Astrocyte (in vitro differentiated cells and primary cell): ENCODE results near the gene FAM25G. TPM values are rescaled to one million over a fixed set of nuclear protein-coding genes. Genes with fewer than 3 reads are reported as not detected.

Experiments
- DNase-seq: peaks from one replicate; pipeline ENCODE4 v3.0.0-alpha.2; 2010; ENCODE audit warnings: low read depth
- FAIRE-seq: peaks from 2 replicates; lab custom pipeline; 2011; peaks lifted over from hg19 to GRCh38; lab: Jason Lieb, UNC
- H2AFZ ChIP-seq: 2 replicates; pipeline ENCODE4 v1.6.0; 2012; ENCODE audit warnings: low read depth, low read length, inconsistent platforms
- H3K27ac ChIP-seq: 2 replicates; pipeline ENCODE4 v1.5.1; 2011; ENCODE audit warnings: low read depth, low read length, inconsistent platforms
- H3K27me3 ChIP-seq: 2 replicates; pipeline ENCODE4 v1.6.0; 2011; ENCODE audit warnings: low read length, inconsistent platforms; ENCODE audit not compliant: insufficient read depth
- H3K36me3 ChIP-seq: 2 replicates; pipeline ENCODE4 v1.5.1; 2011; ENCODE audit warnings: low read length, inconsistent platforms; ENCODE audit not compliant: insufficient read depth
- H3K4me1 ChIP-seq: 2 replicates; pipeline ENCODE4 v1.5.1; 2011; ENCODE audit warnings: low read length, inconsistent platforms; ENCODE audit not compliant: insufficient read depth
- H3K4me2 ChIP-seq: 2 replicates; pipeline ENCODE4 v1.6.0; 2012; ENCODE audit warnings: low read length, inconsistent platforms
- H3K4me3 ChIP-seq: 2 replicates; pipeline ENCODE4 v1.5.1; 2011; ENCODE audit warnings: low read depth, mild to moderate bottlenecking, low read length, inconsistent platforms; ENCODE audit not compliant: insufficient read depth
- H3K79me2 ChIP-seq: 2 replicates; pipeline ENCODE4 v1.6.0; 2012; ENCODE audit warnings: mild to moderate bottlenecking, low read length, inconsistent platforms; ENCODE audit not compliant: insufficient read depth
- H3K9ac ChIP-seq: 2 replicates; pipeline ENCODE4 v1.6.0; 2012; ENCODE audit warnings: mild to moderate bottlenecking, low read length, inconsistent platforms
- H3K9me3 ChIP-seq: 2 replicates; pipeline ENCODE4 v1.5.1; 2012; ENCODE audit warnings: low read depth, mild to moderate bottlenecking, low read length, inconsistent platforms; ENCODE audit not compliant: insufficient read depth
- H4K20me1 ChIP-seq: 2 replicates; pipeline ENCODE4 v1.6.0; 2012; ENCODE audit warnings: low read length, inconsistent platforms; ENCODE audit not compliant: insufficient read depth
- H3K27ac Mint-ChIP-seq: one replicate; pipeline ENCODE4 v1.8.0; 2021; ENCODE audit warnings: mild to moderate bottlenecking, mixed read lengths; ENCODE audit not compliant: unreplicated experiment
- H3K27me3 Mint-ChIP-seq: one replicate; pipeline ENCODE4 v1.8.0; 2021; ENCODE audit warnings: low read depth, mixed read lengths; ENCODE audit not compliant: unreplicated experiment
- H3K36me3 Mint-ChIP-seq: one replicate; pipeline ENCODE4 v1.8.0; 2021; ENCODE audit warnings: low read depth, mixed read lengths; ENCODE audit not compliant: unreplicated experiment
- H3K4me1 Mint-ChIP-seq: one replicate; pipeline ENCODE4 v1.8.0; 2021; ENCODE audit warnings: low read depth, mixed read lengths; ENCODE audit not compliant: unreplicated experiment
- H3K4me3 Mint-ChIP-seq: one replicate; pipeline ENCODE4 v1.8.0; 2021; ENCODE audit warnings: mild to moderate bottlenecking, moderate library complexity, mixed read lengths; ENCODE audit not compliant: unreplicated experiment
- H3K9me3 Mint-ChIP-seq: one replicate; pipeline ENCODE4 v1.8.0; 2021; ENCODE audit warnings: mild to moderate bottlenecking, mixed read lengths; ENCODE audit not compliant: unreplicated experiment
- EZH2 ChIP-seq: IDR thresholded peaks from 2 replicates; pipeline ENCODE4 v1.6.1; 2012; ENCODE audit warnings: mild to moderate bottlenecking, low read length, inconsistent platforms; ENCODE audit not compliant: insufficient read depth
- total RNA-seq: library from RNA; stranded (reverse); gene quantifications from 2 replicates; pipeline ENCODE4 v1.2.1, GENCODE V29; 2021
- TF ChIP-seq, protein P1 (sequence below): IDR thresholded peaks from 2 replicates; pipeline ENCODE4 v1.5.1; 2011; ENCODE audit warnings: low read depth, mild to moderate bottlenecking, inconsistent platforms, low read length, moderate library complexity; ENCODE audit not compliant: insufficient read depth

Gene FAM25G
- total RNA-seq, 1 donor from 2014 or later = not detected

GRCh38 chr10:47442351-47442750 lies 49.1 kb downstream of the FAM25G start:
- Histone ChIP-seq H3K27ac (no peak overlapping the region), H3K27me3 (peaks cover 7% of the 10 kb centered on the region), H3K4me2 (no peak overlapping the region), H3K9ac (no peak overlapping the region), H4K20me1 (no peaks in the 10 kb centered on the region), H3K9me3 (peaks cover 4% of the 10 kb centered on the region), H3K36me3 (no peaks in the 10 kb centered on the region), H3K79me2 (no peaks in the 10 kb centered on the region), H2AFZ (no peak overlapping the region), H3K4me1 (no peaks in the 10 kb centered on the region), H3K4me3 (no peak overlapping the region)
- DNase-seq (no peak), FAIRE-seq (no peak)
- Mint-ChIP-seq H3K27ac (no peak overlapping the region), H3K27me3 (peaks cover 18% of the 10 kb centered on the region), H3K4me3 (no peak overlapping the region), H3K36me3 (no peaks in the 10 kb centered on the region), H3K4me1 (no peaks in the 10 kb centered on the region), H3K9me3 (peaks cover 13% of the 10 kb centered on the region)
- TF ChIP-seq, protein P1, sequence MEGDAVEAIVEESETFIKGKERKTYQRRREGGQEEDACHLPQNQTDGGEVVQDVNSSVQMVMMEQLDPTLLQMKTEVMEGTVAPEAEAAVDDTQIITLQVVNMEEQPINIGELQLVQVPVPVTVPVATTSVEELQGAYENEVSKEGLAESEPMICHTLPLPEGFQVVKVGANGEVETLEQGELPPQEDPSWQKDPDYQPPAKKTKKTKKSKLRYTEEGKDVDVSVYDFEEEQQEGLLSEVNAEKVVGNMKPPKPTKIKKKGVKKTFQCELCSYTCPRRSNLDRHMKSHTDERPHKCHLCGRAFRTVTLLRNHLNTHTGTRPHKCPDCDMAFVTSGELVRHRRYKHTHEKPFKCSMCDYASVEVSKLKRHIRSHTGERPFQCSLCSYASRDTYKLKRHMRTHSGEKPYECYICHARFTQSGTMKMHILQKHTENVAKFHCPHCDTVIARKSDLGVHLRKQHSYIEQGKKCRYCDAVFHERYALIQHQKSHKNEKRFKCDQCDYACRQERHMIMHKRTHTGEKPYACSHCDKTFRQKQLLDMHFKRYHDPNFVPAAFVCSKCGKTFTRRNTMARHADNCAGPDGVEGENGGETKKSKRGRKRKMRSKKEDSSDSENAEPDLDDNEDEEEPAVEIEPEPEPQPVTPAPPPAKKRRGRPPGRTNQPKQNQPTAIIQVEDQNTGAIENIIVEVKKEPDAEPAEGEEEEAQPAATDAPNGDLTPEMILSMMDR = no peak
- no peak for TF ChIP-seq EZH2

GRCh38 chr10:47441938-47442337 lies 49.6 kb downstream of the FAM25G start:
- no peaks in the 10 kb centered on the region for H3K36me3 Mint-ChIP-seq
- Histone ChIP-seq H3K4me2 (no peak overlapping the region), H3K27ac (no peak overlapping the region), H4K20me1 (no peaks in the 10 kb centered on the region), H3K4me1 (no peaks in the 10 kb centered on the region), H3K79me2 (no peaks in the 10 kb centered on the region), H3K27me3 (peaks cover 7% of the 10 kb centered on the region), H3K36me3 (no peaks in the 10 kb centered on the region), H3K9me3 (peaks cover 4% of the 10 kb centered on the region), H3K4me3 (no peak overlapping the region), H2AFZ (no peak overlapping the region), H3K9ac (no peak overlapping the region)
- peaks cover 13% of the 10 kb centered on the region for H3K9me3 Mint-ChIP-seq
- no peak for FAIRE-seq
- no peak for TF ChIP-seq EZH2
- TF ChIP-seq, protein P1 = no peak
- peaks cover 18% of the 10 kb centered on the region for H3K27me3 Mint-ChIP-seq
- no peak for DNase-seq
- no peak overlapping the region for H3K27ac Mint-ChIP-seq
- H3K4me1 Mint-ChIP-seq = no peaks in the 10 kb centered on the region
- no peak overlapping the region for H3K4me3 Mint-ChIP-seq

DNA sequence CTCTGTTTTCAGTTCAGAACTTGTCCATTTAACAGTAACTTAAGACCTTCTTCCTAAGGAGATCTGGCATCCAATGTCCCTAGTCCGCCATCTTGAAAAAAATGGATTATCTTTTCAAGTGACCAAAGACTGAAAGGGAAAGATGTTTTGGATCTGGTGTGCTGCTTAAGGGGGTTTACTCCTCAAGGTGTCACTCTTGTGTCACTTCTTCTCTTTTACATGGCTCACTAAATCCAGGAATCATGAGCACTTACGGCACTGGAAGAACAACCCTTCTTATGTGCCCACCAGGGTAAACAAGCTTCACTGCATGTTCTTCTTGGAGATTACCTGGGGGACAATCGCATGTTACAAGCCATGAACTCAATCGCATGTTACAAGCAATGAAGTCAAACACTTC lies 51.3 kb downstream of the FAM25G start:
- Histone ChIP-seq H3K4me1 (no peaks in the 10 kb centered on the region), H3K36me3 (no peaks in the 10 kb centered on the region), H2AFZ (no peak overlapping the region), H3K4me3 (no peak overlapping the region), H3K9ac (no peak overlapping the region), H3K27me3 (peaks cover 20% of the 10 kb centered on the region), H3K9me3 (no peaks in the 10 kb centered on the region), H3K79me2 (no peaks in the 10 kb centered on the region), H4K20me1 (no peaks in the 10 kb centered on the region), H3K27ac (no peak overlapping the region), H3K4me2 (no peak overlapping the region)
- DNase-seq = no peak
- no peak overlapping the region for H3K4me3 Mint-ChIP-seq
- no peak for FAIRE-seq
- peaks cover 18% of the 10 kb centered on the region for H3K27me3 Mint-ChIP-seq
- no peak overlapping the region for H3K27ac Mint-ChIP-seq
- H3K36me3 Mint-ChIP-seq = no peaks in the 10 kb centered on the region
- H3K4me1 Mint-ChIP-seq = no peaks in the 10 kb centered on the region
- peaks cover 5% of the 10 kb centered on the region for H3K9me3 Mint-ChIP-seq
- no peak for TF ChIP-seq EZH2
- TF ChIP-seq, protein P1 = no peak
